Gastrocnemius medialis (tissue), 4 donors: ENCODE measurements around the gene ANTXR1. TPM values are rescaled to one million over a fixed set of nuclear protein-coding genes. Genes with fewer than 3 reads are reported as not detected.

ENCODE experiments used
- ATAC-seq, 2 donors: fragments of 150-250 bp; one replicate each; pipeline ENCODE4 v1.9.1; 2016
- DNase-seq, 2 donors: peaks; one replicate each; pipeline ENCODE4 v3.0.0-alpha.2; 2019
- H3K27ac ChIP-seq, 4 donors: fragments of 200-600 bp; sonication (generic); 1 replicate in 1 of 4; 2 replicates in 3 of 4; pipeline ENCODE4 v1.5.1; 2016 to 2018; ENCODE audit warnings: mild to moderate bottlenecking in 2 of 4, moderate library complexity in 1 of 4
- H3K27me3 ChIP-seq, 3 donors: fragments of 200-600 bp; sonication (generic) in 2 of 3; 1 replicate in 1 of 3; 2 replicates in 2 of 3; pipeline versions ENCODE4 v1.5.1 to v1.6.0; 2016 to 2019; ENCODE audit warnings: mild to moderate bottlenecking in 1 of 3, moderate library complexity in 1 of 3
- H3K36me3 ChIP-seq, 2 donors: fragments of 200-600 bp; sonication (generic) in 1 of 2; one replicate each; pipeline ENCODE4 v1.5.1; 2017 to 2018
- H3K4me1 ChIP-seq, 2 donors: fragments of 200-600 bp; sonication (generic) in 1 of 2; one replicate each; pipeline ENCODE4 v1.5.1; 2016 to 2017; ENCODE audit warnings: mild to moderate bottlenecking in 2 of 2
- H3K4me3 ChIP-seq, 4 donors: fragments of 200-600 bp; sonication (generic) in 3 of 4; 1 replicate in 1 of 4; 2 replicates in 3 of 4; pipeline ENCODE4 v1.5.1; 2016 to 2019; ENCODE audit warnings: mild to moderate bottlenecking in 2 of 4
- H3K9me3 ChIP-seq, 3 donors: fragments of 200-600 bp; sonication (generic) in 2 of 3; 1 replicate in 1 of 3; 2 replicates in 2 of 3; pipeline ENCODE4 v1.5.1; 2016 to 2019
- CTCF ChIP-seq, 5 experiments: fragments of 450-650 bp in 3 of 5; fragments of 200-600 bp in 2 of 5; sonication (generic) in 2 of 5; IDR thresholded peaks in 4 of 5; conservative IDR thresholded peaks in 1 of 5; 1 replicate in 4 of 5; 2 replicates in 1 of 5; pipeline ENCODE4 v1.5.1; 2016 to 2019; ENCODE audit warnings: antibody characterized with exemption in 5 of 5, mild to moderate bottlenecking in 3 of 5, moderate library complexity in 3 of 5
- POLR2A ChIP-seq, 2 donors: fragments of 450-650 bp; IDR thresholded peaks; one replicate each; pipeline ENCODE4 v1.6.1; 2017; ENCODE audit warnings: antibody characterized with exemption in 2 of 2, mild to moderate bottlenecking in 2 of 2, moderate library complexity in 2 of 2
- in situ Hi-C, 4 donors: fragments of 200-750 bp; cut with MboI; loops; one replicate each; pipeline versions ENCODE4 v1.15.0 to v1.8.0; 2017; ENCODE audit warnings: low sequenced_read_pairs in 4 of 4
- intact Hi-C: fragments of 100-400 bp; cut with DNase I; formaldehyde crosslinking; loops from one replicate; pipeline ENCODE4 v1.15.1; 2023; ENCODE audit warnings: low total_unique reads
- total RNA-seq, 4 donors: library from RNA; depleted of rRNA; stranded (reverse); fragments of >200 nt; gene quantifications; one replicate each; pipeline versions ENCODE4 v1.1.0 to v1.2.3, GENCODE V29; 2016

Gene ANTXR1
- total RNA-seq, 4 donors from 2014 or later: 8.0 to 13.6 (median 9.7) TPM

GRCh38 chr2:69020496-69021426 is 7.8 kb downstream of the ANTXR1 start:
- in situ Hi-C loops (no loop called here), intact Hi-C loops (no loop called here)
- ATAC-seq (no peak), DNase-seq (no peak)
- TF ChIP-seq CTCF (IDR thresholded peaks at IDR 0.05 in 4 of 5, conservative IDR thresholded peaks at IDR 0.05 in 1 of 5): no peak
- TF ChIP-seq POLR2A (IDR thresholded peaks at IDR 0.05): no peak
- Histone ChIP-seq H3K4me1 (peaks cover 17 to 18% of the 10 kb centered on the region in 2 donors), H3K27ac (no peak overlapping the region), H3K4me3 (no peak overlapping the region), H3K27me3 (peaks cover 0 to 10% (median 6%) of the 10 kb centered on the region in 3 donors), H3K9me3 (no peaks in the 10 kb centered on the region), H3K36me3 (no peaks in the 10 kb centered on the region)

DNA sequence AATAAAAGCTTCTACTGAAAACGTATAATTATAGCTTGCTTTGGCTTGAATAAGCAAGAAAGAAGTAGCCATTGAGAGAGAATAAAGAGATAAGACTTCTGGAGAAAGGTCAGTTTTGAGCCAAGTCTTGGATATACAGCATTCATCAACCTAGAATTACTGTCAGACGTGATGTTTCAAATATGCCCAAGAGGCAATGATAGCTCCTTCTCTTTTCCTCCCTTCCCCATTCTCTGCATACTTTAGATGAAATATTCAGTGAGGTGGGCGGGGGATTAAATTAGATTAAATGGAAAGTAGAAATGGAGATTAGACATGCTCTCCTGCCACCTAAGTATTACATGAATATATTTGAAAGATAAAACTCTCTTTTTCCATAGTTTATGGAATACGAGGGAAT is 8.7 kb downstream of the ANTXR1 start:
- Histone ChIP-seq H3K9me3 (no peaks in the 10 kb centered on the region), H3K4me1 (peaks cover 13 to 17% of the 10 kb centered on the region in 2 donors), H3K27me3 (peaks cover 0 to under 1% (median 0%) of the 10 kb centered on the region in 3 donors), H3K27ac (no peak overlapping the region), H3K4me3 (no peak overlapping the region), H3K36me3 (no peaks in the 10 kb centered on the region)
- TF ChIP-seq POLR2A (IDR thresholded peaks at IDR 0.05) (no peak), CTCF (IDR thresholded peaks at IDR 0.05 in 4 of 5, conservative IDR thresholded peaks at IDR 0.05 in 1 of 5) (no peak)
- in situ Hi-C loops (no loop called here), intact Hi-C loops (no loop called here)
- DNase-seq (no peak), ATAC-seq (no peak)

- intact Hi-C loops (no loop called here), in situ Hi-C loops (no loop called here)
- TF ChIP-seq CTCF (IDR thresholded peaks at IDR 0.05 in 4 of 5, conservative IDR thresholded peaks at IDR 0.05 in 1 of 5) (no peak), POLR2A (IDR thresholded peaks at IDR 0.05) (no peak)
- Histone ChIP-seq H3K27ac (no peak overlapping the region), H3K4me1 (peaks cover 8 to 9% of the 10 kb centered on the region in 2 donors), H3K9me3 (no peaks in the 10 kb centered on the region), H3K4me3 (no peak overlapping the region), H3K36me3 (no peaks in the 10 kb centered on the region), H3K27me3 (no peaks in the 10 kb centered on the region)
- DNase-seq (no peak), ATAC-seq (no peak)
These were observed 9.6 kb downstream of the ANTXR1 start for GRCh38 chr2:69022548-69022947.

- in situ Hi-C loops: no loop called here
- Histone ChIP-seq H3K4me3 (no peak overlapping the region), H3K4me1 (peaks cover 8% of the 10 kb centered on the region in 2 donors), H3K36me3 (no peaks in the 10 kb centered on the region), H3K27ac (no peak overlapping the region), H3K27me3 (no peaks in the 10 kb centered on the region), H3K9me3 (no peaks in the 10 kb centered on the region)
- intact Hi-C loops: no loop called here
- TF ChIP-seq POLR2A (IDR thresholded peaks at IDR 0.05): no peak
- no peak for TF ChIP-seq CTCF (IDR thresholded peaks at IDR 0.05 in 4 of 5, conservative IDR thresholded peaks at IDR 0.05 in 1 of 5)
- ATAC-seq (no peak), DNase-seq (no peak)
These were observed 10.3 kb downstream of the ANTXR1 start for GRCh38 chr2:69023236-69023635.
